Esophagus muscularis mucosa (tissue), 4 donors: ENCODE results near the gene GLS.
A peak's percentile ranks its signal among the peaks of the same experiment; 100 is the strongest.

Experiments
- CTCF ChIP-seq, 3 experiments: fragments of 200-600 bp in 2 of 3; fragments of 450-650 bp in 1 of 3; sonication (generic) in 2 of 3; IDR thresholded peaks; one replicate each; pipeline ENCODE4 v1.5.1; 2017 to 2019; ENCODE audit warnings: antibody characterized with exemption in 3 of 3, mild to moderate bottlenecking in 2 of 3, moderate library complexity in 1 of 3
- EP300 ChIP-seq: sonication (generic); formaldehyde crosslinking; IDR thresholded peaks from one replicate; pipeline ENCODE4 v1.6.1; 2017; ENCODE audit warnings: antibody characterized with exemption
- POLR2AphosphoS5 ChIP-seq, 2 donors: sonication (generic); formaldehyde crosslinking; IDR thresholded peaks; one replicate each; pipeline ENCODE4 v1.6.1; 2017; ENCODE audit warnings: antibody characterized with exemption in 2 of 2

DNA sequence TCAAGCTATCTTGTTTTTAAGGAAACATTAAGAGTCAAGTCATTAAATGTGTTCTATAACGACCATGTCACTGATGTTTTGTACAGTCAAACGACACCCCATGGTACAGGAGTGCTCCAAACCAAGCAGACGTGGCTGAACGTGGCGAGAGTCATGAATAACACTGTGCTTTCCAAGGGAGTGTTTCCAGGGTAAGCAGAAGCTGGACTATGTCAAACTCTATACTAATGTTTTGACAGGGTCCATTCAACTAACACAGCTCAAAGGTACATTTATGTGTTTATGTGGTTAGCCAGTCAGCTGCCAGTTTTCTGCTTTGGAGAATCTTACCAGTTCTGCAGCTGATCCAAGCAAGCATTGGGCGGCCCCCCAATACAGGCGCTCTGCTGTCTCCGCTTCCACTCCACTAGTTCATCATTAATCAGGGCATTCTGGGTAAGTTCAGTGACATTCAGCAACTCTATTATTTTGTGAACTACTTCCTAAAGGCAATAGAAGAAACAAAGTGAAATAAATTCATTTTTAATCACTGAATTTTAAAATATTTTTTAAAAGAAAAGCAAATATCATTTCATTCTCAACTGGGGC lies 117.0 kb downstream of the GLS start:
- TF ChIP-seq EP300 (no peak), CTCF (IDR thresholded peaks at IDR 0.05) (no peak), POLR2AphosphoS5 (IDR thresholded peaks at IDR 0.05) (peak; percentile 33 to 42)
